AG20443 (cell line): Measurements from ENCODE around the gene ADCY2.

Source experiments
- DNase-seq: peaks from one replicate; pipeline ENCODE4 v3.0.0; 2012; ENCODE audit warnings: low spot score, mixed read lengths

The ADCY2 gene

DNA sequence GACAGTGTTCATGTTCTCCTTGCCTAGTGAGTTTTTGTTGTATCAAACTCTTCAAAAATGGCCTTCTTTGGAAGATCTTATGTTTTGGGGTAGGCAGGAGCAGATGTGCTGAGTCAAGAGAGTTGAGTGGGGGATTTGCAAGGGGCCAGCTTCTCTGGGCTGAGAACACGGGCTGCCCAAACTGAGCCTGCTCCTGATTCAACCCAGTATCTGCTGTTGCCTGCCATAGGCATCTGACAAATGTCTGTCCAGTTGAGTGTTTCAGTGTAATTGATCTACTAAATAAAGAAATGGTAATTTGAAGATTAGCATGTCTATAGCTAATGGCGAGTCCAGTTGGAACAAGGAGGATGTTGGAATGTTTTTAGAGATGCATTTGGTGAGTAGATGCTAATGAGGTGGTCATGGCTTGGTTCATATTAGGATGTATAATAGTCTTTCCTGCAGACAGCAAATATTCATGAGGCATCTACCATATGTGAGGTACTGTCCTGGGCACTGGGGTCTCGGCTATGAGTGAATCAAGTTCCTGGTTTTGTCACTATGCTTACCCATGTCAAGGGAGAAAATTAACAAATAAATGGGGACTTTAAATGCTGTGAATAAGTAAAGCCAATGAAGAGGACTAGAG lies 119.5 kb downstream of the ADCY2 start:
- DNase-seq = no peak

DNA sequence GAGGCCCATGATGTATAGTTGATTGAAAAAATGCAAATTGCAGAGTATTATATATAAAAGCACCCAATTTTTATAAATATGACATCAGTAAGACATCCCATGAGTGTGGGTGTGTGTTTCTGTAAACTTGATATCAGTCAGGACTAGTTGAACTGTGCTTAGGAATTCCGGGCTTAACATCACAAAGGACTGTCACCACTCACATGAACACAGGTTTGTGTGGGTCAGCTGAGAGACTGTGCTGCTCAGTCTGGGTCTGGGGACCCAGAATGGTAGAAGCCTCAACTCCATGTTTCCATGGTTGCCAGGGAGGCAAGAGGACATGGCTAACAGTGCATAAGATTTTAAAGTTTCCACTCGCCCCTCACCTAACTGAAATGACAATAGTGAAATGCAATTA lies 120.3 kb downstream of the ADCY2 start:
- DNase-seq = no peak

DNA sequence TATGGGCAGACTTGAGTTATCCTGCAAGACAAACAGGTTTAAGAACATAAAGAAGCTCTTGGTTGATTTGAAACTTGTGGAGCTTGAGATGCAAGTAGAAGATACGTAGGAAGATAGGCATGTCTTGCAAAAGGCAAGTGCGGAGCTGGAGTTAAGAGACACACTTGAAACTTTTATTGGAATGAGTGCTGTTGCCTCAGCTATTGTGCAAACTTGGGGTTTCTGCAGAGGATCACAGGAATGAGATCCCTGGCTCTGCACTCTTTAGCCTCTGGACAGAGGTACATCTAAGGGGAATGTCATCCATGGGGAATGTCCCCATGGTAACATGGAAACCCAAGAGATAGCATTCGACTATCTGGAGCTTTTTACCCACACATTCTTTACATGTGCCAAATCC lies 121.1 kb downstream of the ADCY2 start:
- DNase-seq = no peak

DNA sequence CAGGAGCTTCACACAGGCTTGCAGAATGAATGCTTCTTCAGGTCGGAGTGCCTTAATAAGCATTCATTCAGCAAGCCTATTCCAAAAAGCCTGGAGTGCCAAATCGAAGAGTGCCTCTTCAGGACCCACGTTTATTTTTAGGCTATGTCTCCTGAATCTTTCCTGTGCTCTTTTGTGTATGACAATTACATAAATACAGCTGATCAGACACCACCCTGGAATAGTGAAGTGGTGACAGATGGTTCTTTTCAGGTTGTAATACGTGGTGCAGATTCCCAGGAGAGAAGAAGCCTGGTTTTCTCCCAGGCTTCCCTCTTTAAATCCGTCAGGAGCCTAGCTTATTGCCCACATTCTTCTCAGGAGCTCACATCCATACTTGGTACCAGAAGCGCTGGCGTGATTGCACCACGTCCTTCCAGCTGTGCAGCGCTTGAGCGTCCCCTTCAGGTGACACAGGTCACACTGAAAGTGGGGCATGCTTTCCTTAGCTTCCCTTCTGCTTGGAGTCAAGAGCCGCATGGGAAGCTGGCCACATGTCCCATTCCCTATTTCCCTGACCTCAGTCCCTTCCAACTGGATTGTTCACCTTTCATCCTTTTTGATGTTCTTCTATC lies 123.1 kb downstream of the ADCY2 start:
- no peak for DNase-seq

DNA sequence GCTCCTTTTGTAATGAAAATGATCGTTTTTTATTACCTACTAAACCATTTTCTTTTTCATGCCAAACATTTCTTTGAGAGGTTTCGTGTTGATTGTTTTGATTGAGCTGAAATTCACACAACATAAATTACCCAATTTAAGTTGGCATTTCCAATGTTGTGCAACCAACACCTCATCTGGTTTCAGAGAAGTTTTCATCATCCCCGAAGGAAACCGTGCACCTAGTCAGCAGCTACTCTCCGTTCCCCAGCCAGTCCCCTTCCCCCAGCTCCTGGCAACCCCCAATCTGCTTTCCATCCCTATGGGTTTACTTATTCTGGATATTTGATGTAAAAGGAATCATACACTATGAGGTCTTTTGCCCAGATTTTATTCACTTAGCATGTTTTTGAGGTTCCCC lies 123.6 kb downstream of the ADCY2 start:
- no peak for DNase-seq

DNA sequence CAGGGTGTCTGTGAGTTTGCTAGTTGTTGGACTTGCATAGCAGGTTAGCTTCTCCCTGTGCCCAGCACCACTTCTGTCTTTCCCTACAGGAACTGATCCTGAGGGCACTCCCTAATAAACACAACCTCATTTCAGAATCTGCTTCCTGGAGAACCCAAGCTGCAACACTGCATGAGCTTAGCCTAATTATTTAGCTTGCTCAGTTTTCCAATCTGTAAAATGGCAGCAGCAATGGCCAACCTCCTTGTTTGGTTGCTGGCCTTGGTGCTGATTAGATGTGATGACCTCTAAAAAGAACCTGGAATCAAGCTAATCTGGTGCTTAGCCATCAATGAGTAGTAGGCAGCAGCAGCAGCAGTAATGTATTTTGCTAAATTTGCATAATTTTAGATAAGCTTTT lies 133.9 kb downstream of the ADCY2 start:
- DNase-seq = no peak

DNA sequence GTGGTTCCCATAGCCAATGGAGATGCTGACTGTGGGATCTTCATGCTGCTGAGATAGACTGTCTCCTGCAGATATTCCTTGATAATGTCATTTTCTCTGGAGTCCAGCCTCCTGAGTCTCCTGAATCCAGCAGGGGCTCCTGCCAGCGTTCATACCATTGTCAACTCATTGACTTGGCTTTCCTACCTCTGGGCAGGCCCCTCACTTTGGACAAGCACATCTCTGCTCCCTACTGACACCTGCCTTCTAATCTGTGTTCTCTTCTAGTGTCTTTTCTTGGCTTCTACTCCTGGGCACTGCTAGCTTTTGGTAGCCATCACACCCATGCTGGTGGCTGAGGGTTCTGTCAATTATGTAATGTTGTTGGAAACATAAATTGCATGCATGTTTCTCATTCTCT lies 138.0 kb downstream of the ADCY2 start:
- DNase-seq = no peak

DNA sequence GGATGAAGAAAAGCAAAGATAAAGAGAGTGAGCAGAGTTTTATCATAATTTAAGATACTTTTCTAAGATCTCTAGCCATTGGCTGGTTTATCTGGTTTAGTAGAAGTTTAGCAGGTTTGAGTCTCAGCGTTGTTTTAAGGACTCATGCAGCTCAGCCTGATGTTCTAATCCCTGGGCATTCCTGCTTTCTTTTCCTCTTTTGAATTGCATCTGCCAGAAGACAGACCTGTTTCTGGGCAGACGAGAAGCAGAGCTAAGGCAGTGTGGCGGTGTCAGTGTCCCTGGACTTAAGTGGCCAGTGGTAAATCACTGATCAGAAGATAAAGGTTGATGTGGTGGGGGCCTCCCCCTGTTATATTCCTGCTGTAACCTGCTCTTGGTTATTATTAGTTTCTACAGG lies 138.6 kb downstream of the ADCY2 start:
- no peak for DNase-seq

DNA sequence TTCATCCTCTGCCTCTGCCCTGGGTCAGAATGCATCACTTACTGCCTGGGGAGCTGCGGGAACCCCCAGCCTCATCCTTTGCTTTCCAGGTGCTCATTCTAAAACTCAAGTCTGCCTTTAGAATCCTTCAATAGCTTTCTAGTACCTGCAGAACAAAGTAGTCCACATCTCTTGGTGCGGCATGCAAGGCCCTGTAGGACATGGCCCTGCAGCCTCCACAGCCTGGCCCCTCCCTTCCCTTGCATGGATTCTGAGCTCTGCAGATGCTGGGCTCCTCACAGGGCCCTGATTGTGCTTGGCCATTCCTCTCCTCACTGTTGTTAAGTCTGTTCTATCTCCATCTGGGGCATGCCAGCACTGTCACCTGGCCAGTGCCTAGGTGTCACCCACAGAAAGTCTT lies 141.6 kb downstream of the ADCY2 start:
- DNase-seq = no peak

DNA sequence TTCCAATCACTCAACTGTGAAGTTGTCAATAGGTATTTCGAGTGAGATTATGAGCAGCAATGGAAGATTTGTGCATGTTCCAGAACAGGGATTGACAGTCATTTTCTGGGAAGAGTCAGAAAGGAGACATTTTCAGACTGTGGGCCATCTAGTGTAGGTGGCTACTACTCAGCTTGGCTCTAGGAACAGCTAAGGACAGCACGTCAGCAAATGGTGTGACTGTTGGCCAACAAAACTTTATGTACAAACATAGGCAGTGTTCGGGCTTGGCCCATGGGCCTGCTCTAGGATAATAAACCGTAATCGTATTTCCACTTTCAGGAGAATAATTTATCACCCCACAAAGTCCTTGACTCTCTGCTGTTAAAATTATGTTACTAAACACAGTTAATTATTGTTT lies 143.6 kb downstream of the ADCY2 start:
- DNase-seq = no peak

DNA sequence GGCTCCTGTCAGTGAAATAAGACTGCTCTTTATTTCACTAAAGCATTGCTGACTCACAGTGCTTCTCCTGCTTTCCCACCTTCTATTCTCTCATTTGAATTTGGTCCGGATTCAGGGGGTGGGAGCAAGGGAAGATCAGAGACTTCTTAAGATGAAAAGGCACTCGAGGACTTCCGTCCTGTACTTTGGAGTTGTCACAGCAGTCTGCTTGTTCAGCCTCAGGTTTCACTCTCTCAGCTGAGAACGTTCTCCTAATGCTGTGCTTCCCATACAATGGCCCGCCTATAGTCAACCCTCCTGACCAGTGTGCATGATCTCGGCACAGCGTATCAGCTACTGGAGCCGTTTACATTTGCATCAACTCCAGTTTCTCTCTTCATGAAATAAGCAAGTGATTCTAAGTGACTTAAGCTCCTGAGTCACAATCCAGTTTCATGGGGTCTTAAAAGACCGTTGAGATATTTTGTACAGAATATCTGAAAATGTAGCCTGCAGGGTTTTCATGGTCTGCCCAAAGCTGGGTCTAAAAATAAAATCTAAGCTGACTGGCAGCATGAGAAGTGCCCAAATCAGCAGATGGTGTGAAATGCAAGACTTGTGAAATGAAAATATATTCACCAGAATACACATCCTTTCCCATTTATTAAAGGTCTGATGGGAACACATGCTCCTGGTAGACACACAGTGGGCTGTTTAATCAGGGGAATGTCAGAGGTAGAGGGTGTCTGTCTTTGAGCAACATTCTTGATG lies 145.0 kb downstream of the ADCY2 start:
- DNase-seq = no peak

DNA sequence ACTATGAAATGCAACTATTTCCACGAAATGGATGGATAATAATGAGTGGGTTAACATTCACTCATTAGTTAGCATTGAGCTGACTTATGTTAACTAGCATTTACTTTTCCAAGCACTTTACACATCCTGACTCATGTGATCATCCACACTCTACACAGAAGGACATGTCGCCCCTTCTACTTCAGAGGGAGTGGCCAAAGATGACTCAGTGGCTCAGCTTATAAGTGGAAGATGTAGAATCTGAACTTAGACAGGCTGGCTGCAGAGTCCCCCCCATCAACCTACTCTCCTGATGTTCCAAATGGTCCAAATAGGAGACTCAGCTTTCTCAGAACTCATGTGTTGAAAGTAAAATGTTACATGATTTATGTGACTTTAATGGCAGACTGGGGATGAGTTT lies 146.0 kb downstream of the ADCY2 start:
- no peak for DNase-seq

DNA sequence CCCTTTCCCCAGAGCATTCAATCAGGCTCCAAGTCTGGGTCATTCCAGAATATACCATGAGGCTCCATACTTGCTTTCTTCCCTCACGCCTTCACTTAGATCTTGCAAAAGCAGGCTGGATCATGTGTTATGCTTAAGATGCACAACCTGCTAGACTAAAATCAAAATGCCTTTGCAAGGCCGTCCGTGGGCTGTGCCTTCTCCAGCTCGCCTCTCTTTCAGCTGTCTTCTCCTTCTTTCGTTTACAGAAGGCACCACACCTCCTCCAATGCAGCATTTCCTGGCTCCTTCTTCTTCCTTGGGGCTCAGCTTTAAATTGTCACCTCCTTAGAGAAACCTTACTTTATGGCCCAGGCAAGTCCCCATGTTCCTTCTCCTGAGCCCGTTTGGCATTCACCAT lies 150.6 kb downstream of the ADCY2 start:
- DNase-seq = no peak

DNA sequence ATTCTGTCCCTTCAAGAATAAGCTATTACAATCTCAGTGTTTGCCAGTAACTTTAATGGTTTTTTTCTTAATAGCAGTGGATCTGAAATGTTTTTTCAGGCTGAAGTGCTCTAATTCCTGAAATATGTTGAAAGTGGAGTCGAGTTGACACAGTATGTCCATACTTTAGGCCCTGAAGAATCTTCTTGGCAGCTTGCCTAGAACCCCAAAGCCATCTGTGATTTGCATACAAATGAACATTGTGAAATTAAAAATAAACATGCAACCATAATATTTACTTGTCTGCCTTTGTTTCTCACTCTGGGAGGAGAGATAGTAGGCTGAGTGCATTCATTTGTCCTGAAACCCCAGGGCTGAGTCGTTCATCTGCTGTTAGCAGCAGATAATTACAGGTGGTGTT lies 152.7 kb downstream of the ADCY2 start:
- DNase-seq = no peak

DNA sequence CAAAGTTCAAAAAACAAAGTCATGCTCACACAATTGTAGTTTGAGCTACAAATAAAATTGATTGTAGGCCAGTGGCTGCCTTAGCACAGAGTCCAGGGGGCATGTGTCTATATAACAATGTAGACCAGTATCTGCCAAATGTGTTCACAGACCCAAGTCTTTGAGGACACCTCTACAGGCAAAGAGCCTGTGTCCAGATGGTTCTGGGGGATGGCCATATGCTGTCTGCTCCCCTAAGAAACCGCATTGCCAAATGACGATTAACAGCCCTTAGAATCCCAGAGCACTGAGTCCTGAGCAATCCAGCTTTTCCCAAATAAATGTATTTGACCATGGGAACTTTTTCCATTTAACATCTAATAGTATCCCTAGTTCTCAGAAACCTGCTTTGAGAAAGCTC lies 169.6 kb downstream of the ADCY2 start:
- DNase-seq = no peak

DNA sequence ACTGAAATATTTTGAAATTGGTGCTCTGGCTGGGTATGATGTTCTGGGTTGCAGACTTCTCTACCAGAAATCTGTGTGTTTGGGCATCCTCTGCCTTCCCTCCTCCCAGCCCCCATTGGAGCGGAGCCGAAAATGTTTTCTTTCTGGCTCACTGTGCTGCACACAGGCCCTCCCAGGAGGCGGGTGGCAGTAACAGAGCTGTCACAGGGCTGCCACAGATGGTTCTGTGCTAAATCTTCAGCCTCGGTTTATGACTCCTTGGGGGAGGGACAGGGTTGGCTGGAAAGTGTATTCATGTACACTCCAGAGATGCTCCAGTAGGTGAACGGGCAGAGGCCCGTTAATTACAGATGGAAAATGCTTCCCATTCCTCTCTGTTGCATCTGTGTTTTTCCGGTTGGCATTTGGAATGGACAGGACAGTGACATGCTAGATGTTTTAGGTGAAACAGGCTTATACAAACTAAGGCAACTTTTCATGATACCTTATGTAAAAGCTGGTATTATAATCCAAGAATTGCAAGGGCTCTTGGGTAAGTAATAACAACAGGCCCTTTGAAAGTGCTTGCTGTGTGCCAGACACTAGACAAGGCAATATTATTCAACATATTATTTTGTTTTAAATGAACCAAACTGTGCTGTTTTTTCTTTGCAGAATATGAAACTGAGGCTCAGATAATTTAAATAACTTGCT lies 180.2 kb downstream of the ADCY2 start:
- no peak for DNase-seq

DNA sequence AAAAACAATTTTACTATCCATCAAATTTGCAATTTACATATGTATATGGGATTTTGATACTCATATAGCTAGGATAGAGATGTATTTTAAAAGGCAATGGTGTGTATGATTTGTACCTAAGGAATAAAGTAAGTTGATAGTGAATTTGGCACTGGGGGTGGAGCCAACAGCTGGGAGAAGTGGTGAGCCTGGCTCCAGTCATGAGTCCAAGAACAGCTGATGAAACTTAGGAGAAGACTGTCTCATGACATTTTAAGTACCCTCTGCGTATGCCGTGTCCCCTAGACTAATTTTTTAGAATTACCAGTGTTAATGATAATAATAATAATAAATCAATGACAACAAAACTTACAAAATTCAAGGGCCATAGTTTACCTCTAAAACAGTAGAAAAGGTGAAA lies 181.4 kb downstream of the ADCY2 start:
- no peak for DNase-seq

DNA sequence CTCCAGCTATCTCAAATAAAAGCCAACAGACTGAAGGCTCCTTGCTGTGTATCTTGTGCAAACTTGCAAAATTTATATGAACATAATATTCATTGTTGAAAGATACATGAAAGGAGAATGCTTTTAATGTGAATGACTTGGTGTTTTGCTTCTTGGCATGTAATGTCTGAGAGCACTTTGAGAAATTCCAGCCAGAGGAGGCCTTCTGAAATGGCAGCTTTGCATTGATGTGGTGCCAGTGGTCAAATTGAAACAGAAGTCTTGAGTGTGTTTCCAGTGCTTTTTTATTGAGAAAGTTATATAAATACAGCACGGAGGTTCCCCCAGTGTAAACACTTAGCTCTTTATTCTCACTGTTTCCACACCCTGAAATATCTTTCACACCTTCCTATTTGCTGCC lies 182.1 kb downstream of the ADCY2 start:
- DNase-seq = no peak

DNA sequence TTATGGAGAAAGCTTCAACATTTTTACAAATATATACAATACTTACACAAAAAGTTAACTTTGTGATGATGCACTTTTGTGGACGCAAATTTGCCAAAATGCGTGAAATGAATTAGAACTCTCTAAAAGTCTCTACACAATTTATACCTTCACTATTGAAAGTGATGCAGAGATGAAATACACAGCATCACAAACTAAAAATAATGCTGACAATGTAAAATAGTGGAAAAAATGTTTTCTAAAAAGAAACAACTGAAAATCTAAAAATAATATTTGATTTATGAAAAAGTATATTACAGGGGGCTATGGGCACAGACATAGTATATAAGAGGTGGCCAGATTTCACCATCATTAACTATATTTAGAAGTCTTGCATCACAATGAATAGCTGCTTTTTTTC lies 188.8 kb downstream of the ADCY2 start:
- no peak for DNase-seq

DNA sequence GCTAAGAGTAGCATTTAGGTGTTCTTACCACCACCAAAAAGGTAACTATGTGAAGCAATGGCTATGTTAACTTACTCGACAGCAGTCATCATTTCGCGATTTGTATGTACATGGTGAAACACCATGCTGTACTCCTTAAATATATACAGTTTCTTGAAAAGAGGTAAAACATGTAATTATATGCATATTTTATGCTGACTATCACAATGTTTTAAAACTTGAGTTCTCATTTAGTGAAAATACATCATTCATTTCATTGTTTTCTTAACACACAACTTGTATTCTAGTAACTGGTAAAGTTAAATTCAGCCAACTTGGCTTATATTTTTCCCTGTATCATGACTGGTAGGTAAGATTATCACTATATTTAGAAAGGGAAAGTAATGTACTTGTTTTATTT lies 189.9 kb downstream of the ADCY2 start:
- no peak for DNase-seq

DNA sequence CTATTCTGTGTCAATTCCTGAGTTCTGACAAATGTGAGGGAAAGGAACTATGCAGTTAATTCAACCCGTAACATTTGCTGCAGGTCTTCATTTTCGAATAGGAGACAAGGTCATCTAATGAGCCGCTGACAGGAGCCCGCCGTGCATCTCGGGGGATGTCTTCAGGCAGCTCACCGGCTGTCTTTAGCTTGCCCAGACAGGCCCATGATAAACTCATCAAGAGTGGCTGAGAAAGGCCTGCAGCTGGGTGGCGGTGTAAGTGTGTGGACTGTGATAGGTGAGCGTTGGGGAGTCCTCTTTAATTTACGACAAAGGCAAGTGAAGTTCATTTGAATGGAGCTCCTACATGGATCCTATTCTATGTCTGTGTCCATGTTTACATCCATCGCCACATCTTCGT lies 190.5 kb downstream of the ADCY2 start:
- DNase-seq = no peak

DNA sequence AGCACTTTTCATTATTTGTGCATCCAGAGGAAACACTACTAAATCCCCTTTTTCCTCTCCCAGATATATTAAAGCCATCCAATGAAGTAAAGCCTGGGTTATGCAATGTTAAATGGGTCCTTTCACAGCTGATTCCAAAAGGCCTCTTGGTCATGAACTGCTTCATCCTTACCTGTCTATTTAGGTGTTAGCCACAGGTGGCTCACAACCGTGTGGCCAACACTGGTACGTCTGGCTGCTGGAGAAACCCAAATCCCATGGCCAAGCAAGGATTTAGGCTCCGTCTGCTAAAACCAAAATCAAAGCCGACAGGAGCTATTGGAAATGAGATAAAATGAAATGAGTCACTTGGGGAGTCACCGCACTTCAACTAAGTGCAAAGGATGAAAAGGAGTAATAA lies 193.9 kb downstream of the ADCY2 start:
- DNase-seq = no peak

DNA sequence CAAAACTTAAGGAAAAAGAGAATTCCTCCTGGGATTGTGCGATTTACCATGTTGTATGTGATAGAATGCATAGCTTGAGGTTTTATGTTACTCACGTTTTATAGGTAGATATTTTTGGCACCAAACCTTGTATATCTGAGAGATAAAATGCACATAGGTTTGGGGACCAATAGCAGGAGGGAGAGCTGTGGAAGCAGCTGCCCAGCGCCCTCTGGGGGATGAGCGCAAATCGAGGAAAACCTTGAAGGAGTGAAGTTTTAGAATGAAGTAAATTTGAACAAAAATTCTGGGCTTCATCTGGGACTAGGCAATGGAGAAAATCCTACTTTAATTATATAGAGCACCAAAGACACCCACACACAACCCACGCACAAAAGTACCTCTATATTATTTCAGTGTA lies 197.0 kb downstream of the ADCY2 start:
- peak; percentile 20 for DNase-seq
